ENCODE data around the gene GAP43.

Gene GAP43

DNA sequence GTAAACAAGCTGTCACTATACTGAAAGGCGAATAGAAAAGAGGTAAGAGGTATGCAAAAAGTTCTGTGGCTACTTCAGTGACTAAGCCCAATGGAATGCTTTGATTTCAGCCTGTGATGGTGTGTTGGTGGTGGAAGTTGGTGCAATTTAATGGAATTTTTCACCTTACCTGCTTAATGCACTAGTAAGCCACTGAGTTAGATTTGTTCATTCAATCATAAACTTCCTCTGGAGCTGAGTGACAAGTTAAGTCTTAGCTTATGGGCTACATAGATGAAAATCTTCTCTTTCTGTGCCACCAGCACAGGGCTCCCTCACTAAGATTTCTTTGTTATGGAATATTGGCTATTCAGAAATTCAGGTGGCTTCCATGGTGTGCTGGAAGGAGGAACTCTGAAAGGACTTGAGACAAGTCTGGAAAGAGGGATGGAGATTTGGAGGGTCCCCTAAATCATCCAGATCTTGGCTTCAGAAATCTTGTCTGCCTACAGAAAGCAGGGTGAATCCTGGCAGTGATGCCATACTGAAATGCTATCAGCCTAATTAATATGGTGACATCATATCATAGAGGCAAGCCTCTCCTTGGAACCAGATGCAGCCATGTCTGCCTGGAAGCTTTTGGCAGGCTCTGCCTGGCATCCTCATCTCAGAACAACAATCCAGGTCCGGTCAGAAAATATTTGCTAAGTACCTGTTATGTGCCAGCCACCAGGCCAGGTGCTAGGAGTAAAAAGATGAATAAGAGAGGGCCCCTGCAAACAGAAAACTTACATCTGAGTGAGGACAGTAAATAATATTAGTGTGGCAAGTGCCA, 8.1 kb upstream of the GAP43 start:
- H3K4me1 ChIP-seq (ENCODE audit: control insufficient read depth, low read length) = no peaks in the 10 kb centered on the region
- no peaks in the 10 kb centered on the region for H3K9me3 ChIP-seq (ENCODE audit: control insufficient read depth, insufficient read depth, low read length)
- no peak overlapping the region for H3K27ac ChIP-seq (ENCODE audit: low read depth, low read length)
- no peak overlapping the region for H3K4me3 ChIP-seq (ENCODE audit: low read length)
- no peaks in the 10 kb centered on the region for H4K20me1 ChIP-seq (ENCODE audit: control insufficient read depth, insufficient read depth, low read depth, low read length)
- TF ChIP-seq EZH2phosphoT487 (IDR thresholded peaks at IDR 0.05; ENCODE audit: borderline replicate concordance, low read length) = no peak
- TF ChIP-seq, protein P1, sequence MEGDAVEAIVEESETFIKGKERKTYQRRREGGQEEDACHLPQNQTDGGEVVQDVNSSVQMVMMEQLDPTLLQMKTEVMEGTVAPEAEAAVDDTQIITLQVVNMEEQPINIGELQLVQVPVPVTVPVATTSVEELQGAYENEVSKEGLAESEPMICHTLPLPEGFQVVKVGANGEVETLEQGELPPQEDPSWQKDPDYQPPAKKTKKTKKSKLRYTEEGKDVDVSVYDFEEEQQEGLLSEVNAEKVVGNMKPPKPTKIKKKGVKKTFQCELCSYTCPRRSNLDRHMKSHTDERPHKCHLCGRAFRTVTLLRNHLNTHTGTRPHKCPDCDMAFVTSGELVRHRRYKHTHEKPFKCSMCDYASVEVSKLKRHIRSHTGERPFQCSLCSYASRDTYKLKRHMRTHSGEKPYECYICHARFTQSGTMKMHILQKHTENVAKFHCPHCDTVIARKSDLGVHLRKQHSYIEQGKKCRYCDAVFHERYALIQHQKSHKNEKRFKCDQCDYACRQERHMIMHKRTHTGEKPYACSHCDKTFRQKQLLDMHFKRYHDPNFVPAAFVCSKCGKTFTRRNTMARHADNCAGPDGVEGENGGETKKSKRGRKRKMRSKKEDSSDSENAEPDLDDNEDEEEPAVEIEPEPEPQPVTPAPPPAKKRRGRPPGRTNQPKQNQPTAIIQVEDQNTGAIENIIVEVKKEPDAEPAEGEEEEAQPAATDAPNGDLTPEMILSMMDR (IDR thresholded peaks at IDR 0.05; ENCODE audit: low read depth, low read length, poor library complexity, severe bottlenecking) = no peak
- H3F3A ChIP-seq (ENCODE audit: control insufficient read depth, insufficient read depth) = no peaks in the 10 kb centered on the region
- H3K36me3 ChIP-seq (ENCODE audit: control insufficient read depth, low read length) = no peaks in the 10 kb centered on the region
- no peaks in the 10 kb centered on the region for H3K79me2 ChIP-seq (ENCODE audit: control insufficient read depth, low read length)
- H3K27me3 ChIP-seq (ENCODE audit: control insufficient read depth, low read length) = no peaks in the 10 kb centered on the region
- no peaks in the 10 kb centered on the region for H3K9me2 ChIP-seq (replicated peaks; ENCODE audit: control insufficient read depth, low read length)
- H3K4me2 ChIP-seq (ENCODE audit: low read length) = no peak overlapping the region

DNA sequence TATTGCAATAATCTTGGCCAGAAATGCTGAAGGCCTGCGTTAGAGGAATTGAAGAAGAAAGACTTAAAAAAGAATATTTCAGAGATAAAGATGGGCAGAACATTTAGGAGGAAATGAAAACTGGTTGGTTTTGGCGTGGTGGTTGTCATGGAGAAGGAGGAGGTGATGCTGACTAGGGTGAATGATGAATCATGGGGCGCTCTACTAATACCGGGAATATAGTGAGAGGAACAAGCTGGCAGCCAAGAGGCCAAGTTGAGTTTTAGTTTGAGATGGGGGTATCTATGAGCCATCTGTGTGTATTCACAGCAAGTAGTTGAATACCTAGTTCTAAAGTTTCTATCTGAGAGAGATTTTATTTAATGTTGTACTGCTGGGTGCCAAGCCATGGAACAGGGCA, 6.8 kb upstream of the GAP43 start:
- Histone ChIP-seq H3K4me3 (ENCODE audit: low read length) (no peak overlapping the region), H3K9me2 (replicated peaks; ENCODE audit: control insufficient read depth, low read length) (no peaks in the 10 kb centered on the region), H4K20me1 (ENCODE audit: control insufficient read depth, insufficient read depth, low read depth, low read length) (no peaks in the 10 kb centered on the region), H3K36me3 (ENCODE audit: control insufficient read depth, low read length) (no peaks in the 10 kb centered on the region), H3K27ac (ENCODE audit: low read depth, low read length) (no peak overlapping the region), H3K9me3 (ENCODE audit: control insufficient read depth, insufficient read depth, low read length) (no peaks in the 10 kb centered on the region), H3K79me2 (ENCODE audit: control insufficient read depth, low read length) (no peaks in the 10 kb centered on the region), H3K27me3 (ENCODE audit: control insufficient read depth, low read length) (no peaks in the 10 kb centered on the region), H3K4me2 (ENCODE audit: low read length) (no peak overlapping the region), H3F3A (ENCODE audit: control insufficient read depth, insufficient read depth) (no peaks in the 10 kb centered on the region), H3K4me1 (ENCODE audit: control insufficient read depth, low read length) (no peaks in the 10 kb centered on the region)
- TF ChIP-seq, protein P1 (IDR thresholded peaks at IDR 0.05; ENCODE audit: low read depth, low read length, poor library complexity, severe bottlenecking) = no peak
- TF ChIP-seq EZH2phosphoT487 (IDR thresholded peaks at IDR 0.05; ENCODE audit: borderline replicate concordance, low read length) = no peak

DNA sequence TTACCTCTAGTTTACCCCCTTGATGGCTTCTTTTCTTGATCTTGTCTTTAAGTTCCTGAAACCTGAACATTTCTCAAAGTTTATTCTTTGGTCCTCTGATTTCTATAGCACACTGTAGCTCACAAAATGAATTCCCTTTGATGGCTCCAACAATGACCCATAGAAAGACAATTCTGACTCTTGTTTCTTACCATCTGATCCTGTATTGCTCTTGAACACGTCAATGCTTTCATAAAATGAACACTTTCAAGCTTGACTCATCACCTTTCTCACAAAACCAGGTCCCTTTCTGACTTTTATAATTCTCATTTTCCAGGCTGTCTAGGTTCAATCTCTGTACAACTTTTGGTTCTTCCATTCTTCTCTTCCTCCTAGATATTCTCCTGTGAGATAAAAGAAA, 5.7 kb upstream of the GAP43 start:
- TF ChIP-seq, protein P1 (IDR thresholded peaks at IDR 0.05; ENCODE audit: low read depth, low read length, poor library complexity, severe bottlenecking) = no peak
- no peak for TF ChIP-seq EZH2phosphoT487 (IDR thresholded peaks at IDR 0.05; ENCODE audit: borderline replicate concordance, low read length)
- H3K27me3 ChIP-seq (ENCODE audit: control insufficient read depth, low read length) = no peaks in the 10 kb centered on the region

More for the DNA sequence above, 5.7 kb upstream of the GAP43 start:
- H3K9me2 ChIP-seq (replicated peaks; ENCODE audit: control insufficient read depth, low read length) = no peaks in the 10 kb centered on the region
- no peaks in the 10 kb centered on the region for H3F3A ChIP-seq (ENCODE audit: control insufficient read depth, insufficient read depth)
- H3K9me3 ChIP-seq (ENCODE audit: control insufficient read depth, insufficient read depth, low read length) = no peaks in the 10 kb centered on the region
- no peak overlapping the region for H3K27ac ChIP-seq (ENCODE audit: low read depth, low read length)
- no peaks in the 10 kb centered on the region for H3K4me1 ChIP-seq (ENCODE audit: control insufficient read depth, low read length)
- H3K79me2 ChIP-seq (ENCODE audit: control insufficient read depth, low read length) = no peaks in the 10 kb centered on the region
- H3K4me2 ChIP-seq (ENCODE audit: low read length) = no peak overlapping the region
- H4K20me1 ChIP-seq (ENCODE audit: control insufficient read depth, insufficient read depth, low read depth, low read length) = no peaks in the 10 kb centered on the region
- no peak overlapping the region for H3K4me3 ChIP-seq (ENCODE audit: low read length)
- H3K36me3 ChIP-seq (ENCODE audit: control insufficient read depth, low read length) = no peaks in the 10 kb centered on the region
